ENCODE results near the gene IHH. TPM values are rescaled to one million over a fixed set of nuclear protein-coding genes. Genes with fewer than 3 reads are reported as not detected.

IHH gene
- total RNA-seq, 1 experiment from 2014 or later = 19.0 TPM

- H3K9me3 Mint-ChIP-seq (ENCODE audit: unreplicated experiment) = no peaks in the 10 kb centered on the region
- no peak for DNase-seq
- H3K4me1 ChIP-seq = peaks cover 31% of the 10 kb centered on the region
Observed at GRCh38 chr2:219076253-219076652, 15.5 kb upstream of the IHH start.

GRCh38 chr2:219073413-219074129 lies 12.8 kb upstream of the IHH start:
- ChIA-PET CTCF (interaction anchor here (0.6 to 6.5 kb wide), 18 partner anchors 9 to 221 kb away, joined by 3 to 89 read pairs (median 4); partner anchors contain the start of gene IHH), POLR2A (no interaction called here)
- Mint-ChIP-seq H3K27me3 (ENCODE audit: insufficient read depth, unreplicated experiment) (no peaks in the 10 kb centered on the region), H3K4me3 (ENCODE audit: unreplicated experiment) (peak overlapping the region; percentile 59), H3K4me1 (ENCODE audit: low read depth, unreplicated experiment) (peaks cover 46% of the 10 kb centered on the region), H3K9me3 (ENCODE audit: unreplicated experiment) (no peaks in the 10 kb centered on the region), H3K36me3 (ENCODE audit: insufficient read depth, unreplicated experiment) (no peaks in the 10 kb centered on the region), H3K27ac (ENCODE audit: unreplicated experiment) (peak overlapping the region; percentile 72)
- Histone ChIP-seq H3K4me1 (peaks cover 48% of the 10 kb centered on the region), H3K27me3 (replicated peaks; ENCODE audit: control insufficient read depth, insufficient read depth, low read length) (no peaks in the 10 kb centered on the region), H3K4me3 (ENCODE audit: low read depth, low read length) (no peak overlapping the region), H3K9me3 (no peaks in the 10 kb centered on the region), H3K36me3 (ENCODE audit: control insufficient read depth, insufficient read depth, low read length) (peaks cover 4% of the 10 kb centered on the region; the same call in 1 of the 2 replicates)
- DNase-seq = peak; percentile 77 to 78
- TF ChIP-seq CTCF (IDR thresholded peaks at IDR 0.05; ENCODE audit: insufficient read depth in 1 of 2, low read depth in 1 of 2, low read length in 1 of 2, severe bottlenecking in 1 of 2, unreplicated experiment in 1 of 2) = peak; percentile 65 to 79
- BruUV-seq (replicated peaks) = no TSS peak
- intact Hi-C loops (cut with micrococcal nuclease; ENCODE audit: unreplicated experiment) = loop anchor here (1.0 kb wide), 4 partner anchors 31 to 82 kb away; no protein-coding TSS in a partner anchor

More at GRCh38 chr2:219076253-219076652, 15.5 kb upstream of the IHH start:
- Mint-ChIP-seq H3K36me3 (ENCODE audit: insufficient read depth, unreplicated experiment) (no peaks in the 10 kb centered on the region), H3K27me3 (ENCODE audit: insufficient read depth, unreplicated experiment) (no peaks in the 10 kb centered on the region), H3K27ac (ENCODE audit: unreplicated experiment) (no peak overlapping the region), H3K4me3 (ENCODE audit: unreplicated experiment) (no peak overlapping the region), H3K4me1 (ENCODE audit: low read depth, unreplicated experiment) (peaks cover 35% of the 10 kb centered on the region)
- Histone ChIP-seq H3K27me3 (replicated peaks; ENCODE audit: control insufficient read depth, insufficient read depth, low read length) (no peaks in the 10 kb centered on the region), H3K9me3 (no peaks in the 10 kb centered on the region), H3K4me3 (ENCODE audit: low read depth, low read length) (no peak overlapping the region), H3K36me3 (ENCODE audit: control insufficient read depth, insufficient read depth, low read length) (peaks cover 4% of the 10 kb centered on the region; the same call in 1 of the 2 replicates)
- no peak for TF ChIP-seq CTCF (IDR thresholded peaks at IDR 0.05; ENCODE audit: insufficient read depth in 1 of 2, low read depth in 1 of 2, low read length in 1 of 2, severe bottlenecking in 1 of 2, unreplicated experiment in 1 of 2)
- ChIA-PET CTCF (interaction anchor here (0.6 to 0.7 kb wide), 2 partner anchors 15 to 40 kb away, joined by 3 to 5 read pairs; no protein-coding TSS in a partner anchor), POLR2A (no interaction called here)
- intact Hi-C loops (cut with micrococcal nuclease; ENCODE audit: unreplicated experiment) = no loop called here
- BruUV-seq (replicated peaks) = no TSS peak

- TF ChIP-seq CTCF (IDR thresholded peaks at IDR 0.05; ENCODE audit: insufficient read depth in 1 of 2, low read depth in 1 of 2, low read length in 1 of 2, severe bottlenecking in 1 of 2, unreplicated experiment in 1 of 2) = no peak
- Mint-ChIP-seq H3K4me1 (ENCODE audit: low read depth, unreplicated experiment) (peaks cover 46% of the 10 kb centered on the region), H3K27me3 (ENCODE audit: insufficient read depth, unreplicated experiment) (no peaks in the 10 kb centered on the region), H3K36me3 (ENCODE audit: insufficient read depth, unreplicated experiment) (peaks cover 4% of the 10 kb centered on the region), H3K9me3 (ENCODE audit: unreplicated experiment) (no peaks in the 10 kb centered on the region), H3K27ac (ENCODE audit: unreplicated experiment) (peak overlapping the region; percentile 72), H3K4me3 (ENCODE audit: unreplicated experiment) (peak overlapping the region; percentile 59)
- peak; percentile 52 to 73 for DNase-seq
- intact Hi-C loops (cut with micrococcal nuclease; ENCODE audit: unreplicated experiment) = loop anchor here (1.0 kb wide), 4 partner anchors 32 to 83 kb away; no protein-coding TSS in a partner anchor
- H3K4me1 ChIP-seq = peaks cover 48% of the 10 kb centered on the region
- POLR2A ChIA-PET = interaction anchor here (0.6 to 2.6 kb wide), 2 partner anchors 11 to 13 kb away, joined by 3 to 23 read pairs; partner anchors contain the start of gene IHH
- peak overlapping the region; percentile 10; the same call in 1 of the 2 replicates for H3K4me3 ChIP-seq (ENCODE audit: low read depth, low read length)
- no peaks in the 10 kb centered on the region for H3K27me3 ChIP-seq (replicated peaks; ENCODE audit: control insufficient read depth, insufficient read depth, low read length)
- CTCF ChIA-PET = interaction anchor here (0.6 to 6.5 kb wide), 18 partner anchors 9 to 222 kb away, joined by 3 to 89 read pairs (median 4); partner anchors contain the start of gene IHH
- H3K36me3 ChIP-seq (ENCODE audit: control insufficient read depth, insufficient read depth, low read length) = peaks cover 4% of the 10 kb centered on the region; the same call in 1 of the 2 replicates
- no peaks in the 10 kb centered on the region for H3K9me3 ChIP-seq
- BruUV-seq (replicated peaks) = no TSS peak
Observed at GRCh38 chr2:219072741-219073250, 12.1 kb upstream of the IHH start.

Measured in Caco-2 (cell line).